B cell (primary cell): ENCODE data around the gene SYT6.

ENCODE experiments used
- EZH2 ChIP-seq: IDR thresholded peaks from 2 replicates; pipeline ENCODE4 v1.6.1; 2012; ENCODE audit warnings: borderline replicate concordance, low read depth, mild to moderate bottlenecking, moderate library complexity, low read length; ENCODE audit not compliant: insufficient read depth, poor library complexity, severe bottlenecking
- TF ChIP-seq, protein P1 (sequence below): fragments of 200-600 bp; IDR thresholded peaks from one replicate; pipeline ENCODE4 v1.8.0; 2022; ENCODE audit warnings: antibody characterized with exemption, mild to moderate bottlenecking

DNA sequence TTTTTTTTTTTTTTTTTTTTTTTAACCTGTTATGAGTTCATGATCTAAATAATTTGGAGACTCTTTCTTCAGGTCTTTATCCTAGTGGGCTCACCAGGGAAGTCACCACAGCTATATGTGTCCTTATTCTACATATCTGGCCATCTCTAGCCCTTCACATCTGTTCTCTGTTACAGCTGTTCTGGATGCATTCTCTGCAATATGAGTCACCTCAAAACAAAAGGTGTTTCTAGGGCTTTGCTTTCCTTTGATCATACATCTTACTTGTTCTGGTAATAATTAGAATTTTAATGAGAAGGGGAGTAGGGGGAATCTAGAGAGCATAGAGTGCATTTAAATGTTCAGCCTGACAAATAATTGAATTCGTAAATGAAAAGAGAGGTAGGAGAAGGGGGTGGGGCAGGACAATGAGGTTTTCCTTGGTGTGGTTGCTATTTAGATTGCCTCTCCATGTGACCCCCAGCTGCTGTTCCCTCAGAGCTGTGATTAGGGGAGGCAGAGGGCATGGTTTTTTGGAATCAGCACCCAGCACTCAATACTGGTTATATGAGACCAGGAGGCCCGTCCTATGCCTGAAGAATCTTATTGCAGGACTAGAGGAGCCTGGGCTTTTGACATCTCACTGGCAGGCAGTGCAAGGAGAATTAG lies 8.0 kb downstream of the SYT6 start:
- TF ChIP-seq, protein P1, sequence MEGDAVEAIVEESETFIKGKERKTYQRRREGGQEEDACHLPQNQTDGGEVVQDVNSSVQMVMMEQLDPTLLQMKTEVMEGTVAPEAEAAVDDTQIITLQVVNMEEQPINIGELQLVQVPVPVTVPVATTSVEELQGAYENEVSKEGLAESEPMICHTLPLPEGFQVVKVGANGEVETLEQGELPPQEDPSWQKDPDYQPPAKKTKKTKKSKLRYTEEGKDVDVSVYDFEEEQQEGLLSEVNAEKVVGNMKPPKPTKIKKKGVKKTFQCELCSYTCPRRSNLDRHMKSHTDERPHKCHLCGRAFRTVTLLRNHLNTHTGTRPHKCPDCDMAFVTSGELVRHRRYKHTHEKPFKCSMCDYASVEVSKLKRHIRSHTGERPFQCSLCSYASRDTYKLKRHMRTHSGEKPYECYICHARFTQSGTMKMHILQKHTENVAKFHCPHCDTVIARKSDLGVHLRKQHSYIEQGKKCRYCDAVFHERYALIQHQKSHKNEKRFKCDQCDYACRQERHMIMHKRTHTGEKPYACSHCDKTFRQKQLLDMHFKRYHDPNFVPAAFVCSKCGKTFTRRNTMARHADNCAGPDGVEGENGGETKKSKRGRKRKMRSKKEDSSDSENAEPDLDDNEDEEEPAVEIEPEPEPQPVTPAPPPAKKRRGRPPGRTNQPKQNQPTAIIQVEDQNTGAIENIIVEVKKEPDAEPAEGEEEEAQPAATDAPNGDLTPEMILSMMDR, result no peak
- TF ChIP-seq EZH2, result no peak
